ENCODE results near the gene SMIM44.

The SMIM44 gene

GRCh38 chr19:3480383-3481091, 2.7 kb downstream of the SMIM44 start, which contains the start of gene SMIM24:
TSS of gene SMIM24 (minus strand) at chr19:3480525. CDS start at chr19:3480463, 62 bp downstream.
- no peak for DNase-seq (ENCODE audit: low read depth)
- TF ChIP-seq CTCF (IDR thresholded peaks at IDR 0.05; ENCODE audit: control insufficient read depth, insufficient read depth, low read depth, low read length, missing control alignments): no peak
- H3K4me3 ChIP-seq (ENCODE audit: control insufficient read depth, low read depth, low read length): no peak within 1 kb of the TSS

- H3K4me3 ChIP-seq (ENCODE audit: control insufficient read depth, low read depth, low read length): no peak overlapping the region
Measured at GRCh38 chr19:3479834-3480215, 3.4 kb downstream of the SMIM44 start.

GRCh38 chr19:3479177-3479833, 3.9 kb downstream of the SMIM44 start:
- no peak for TF ChIP-seq CTCF (IDR thresholded peaks at IDR 0.05; ENCODE audit: control insufficient read depth, insufficient read depth, low read depth, low read length, missing control alignments)
- no peak overlapping the region for H3K4me3 ChIP-seq (ENCODE audit: control insufficient read depth, low read depth, low read length)
- DNase-seq (ENCODE audit: low read depth): no peak

More at GRCh38 chr19:3479834-3480215, 3.4 kb downstream of the SMIM44 start:
- DNase-seq (ENCODE audit: low read depth): no peak
- TF ChIP-seq CTCF (IDR thresholded peaks at IDR 0.05; ENCODE audit: control insufficient read depth, insufficient read depth, low read depth, low read length, missing control alignments): no peak

GRCh38 chr19:3478409-3479176, 4.6 kb downstream of the SMIM44 start:
- H3K4me3 ChIP-seq (ENCODE audit: control insufficient read depth, low read depth, low read length): no peak overlapping the region
- no peak for TF ChIP-seq CTCF (IDR thresholded peaks at IDR 0.05; ENCODE audit: control insufficient read depth, insufficient read depth, low read depth, low read length, missing control alignments)
- no peak for DNase-seq (ENCODE audit: low read depth)

GRCh38 chr19:3477951-3478350, 5.3 kb downstream of the SMIM44 start:
- H3K4me3 ChIP-seq (ENCODE audit: control insufficient read depth, low read depth, low read length): no peak overlapping the region
- DNase-seq (ENCODE audit: low read depth): no peak
- TF ChIP-seq CTCF (IDR thresholded peaks at IDR 0.05; ENCODE audit: control insufficient read depth, insufficient read depth, low read depth, low read length, missing control alignments): no peak

- H3K4me3 ChIP-seq (ENCODE audit: control insufficient read depth, low read depth, low read length): no peak overlapping the region
- TF ChIP-seq CTCF (IDR thresholded peaks at IDR 0.05; ENCODE audit: control insufficient read depth, insufficient read depth, low read depth, low read length, missing control alignments): no peak
- no peak for DNase-seq (ENCODE audit: low read depth)
Measured at GRCh38 chr19:3477506-3477905, 5.7 kb downstream of the SMIM44 start.

Measured in AG09309 (cell line).